Inferior parietal cortex (tissue), 1 donor: ENCODE results near the gene ACOXL.

Source experiments
- DNase-seq: peaks from one replicate; pipeline ENCODE4 v3.0.0-alpha.2; 2016; ENCODE audit errors: extremely low spot score

Gene ACOXL

DNA sequence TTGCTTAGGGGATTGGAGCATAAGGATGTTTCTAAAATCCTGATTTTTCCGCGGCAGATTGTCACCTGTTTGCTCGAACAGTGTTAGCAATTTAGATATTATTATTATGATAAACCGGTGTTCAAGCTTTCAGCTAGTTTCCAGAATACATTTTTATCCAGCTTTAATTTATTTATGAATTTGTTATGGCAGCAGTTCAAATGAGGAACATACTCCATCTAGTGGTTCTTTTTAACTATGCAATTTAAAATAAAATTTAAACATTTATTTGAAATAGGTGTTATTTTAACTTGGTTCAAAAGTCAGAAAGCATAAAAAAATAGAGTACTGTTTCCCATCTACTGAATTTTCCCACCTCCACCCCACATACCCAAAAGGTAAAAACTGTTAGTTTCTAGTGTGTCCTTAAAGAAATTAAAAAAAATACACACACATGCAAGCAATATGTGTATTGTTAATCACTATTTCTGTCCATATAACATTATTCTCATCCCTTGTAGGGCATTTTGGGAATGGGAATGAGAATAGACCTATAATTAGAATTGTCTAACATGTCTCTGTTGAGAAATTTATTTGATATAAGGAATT, 23.2 kb downstream of the ACOXL start:
- peak; percentile 14 for DNase-seq

DNA sequence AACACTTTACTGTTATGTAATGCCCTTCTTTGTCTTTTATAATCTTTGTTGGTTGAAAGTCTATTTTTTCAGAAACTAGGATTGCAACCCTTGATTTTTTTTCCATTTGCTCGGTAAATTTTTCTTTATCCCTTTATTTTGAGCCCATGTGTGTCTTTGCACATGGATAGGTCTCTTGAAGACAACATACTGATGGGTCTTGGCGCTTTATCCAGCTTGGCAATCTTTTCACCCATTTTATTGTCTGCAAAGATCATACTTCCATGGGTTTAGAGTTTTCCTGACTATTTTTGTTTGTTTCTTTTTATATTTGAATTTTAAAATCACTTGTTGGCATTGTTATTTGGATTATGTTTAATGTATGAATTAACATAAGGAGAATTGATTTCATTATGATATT, 27.0 kb downstream of the ACOXL start:
- no peak for DNase-seq

DNA sequence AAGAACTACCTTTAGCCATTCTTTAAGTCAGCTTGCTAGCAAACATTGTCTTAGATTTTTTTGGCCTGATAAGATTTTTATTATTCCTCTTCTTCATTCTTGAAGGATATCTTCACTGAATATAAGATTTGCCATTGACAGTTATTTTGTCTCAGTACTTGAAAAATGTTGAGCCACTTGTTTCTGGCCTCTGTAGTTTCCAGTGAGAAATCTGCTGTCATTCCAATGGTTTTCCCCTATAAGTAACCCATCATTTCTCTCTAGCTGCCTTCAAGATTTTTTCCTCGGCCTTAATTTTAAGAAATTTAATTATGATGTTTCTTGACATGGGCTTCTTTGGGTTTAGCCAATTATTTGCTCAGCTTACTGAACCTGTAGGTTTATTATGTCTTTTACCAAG, 32.6 kb downstream of the ACOXL start:
- DNase-seq: no peak

DNA sequence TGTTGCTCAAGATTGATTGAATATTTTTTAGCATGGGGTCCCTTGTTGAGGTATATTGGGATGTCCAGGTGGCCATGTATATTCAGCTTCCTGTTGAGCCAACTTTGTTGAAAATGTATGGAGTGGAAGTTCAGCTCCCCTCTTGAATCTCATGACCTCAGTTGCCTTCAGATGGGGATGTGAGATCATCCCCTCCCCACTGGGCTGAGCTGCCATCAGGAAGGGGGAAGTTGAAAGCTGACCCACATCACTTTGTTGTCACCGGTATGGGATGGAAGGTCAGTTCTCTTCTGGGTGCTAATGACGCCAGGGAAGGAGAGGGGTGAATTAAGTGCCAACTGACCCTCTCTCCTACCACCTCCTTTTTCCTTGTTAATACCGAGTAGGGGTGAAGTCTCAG, 33.9 kb downstream of the ACOXL start:
- DNase-seq: no peak

- no peak for DNase-seq
Observed at GRCh38 chr2:110768591-110768990, 36.2 kb downstream of the ACOXL start.

DNA sequence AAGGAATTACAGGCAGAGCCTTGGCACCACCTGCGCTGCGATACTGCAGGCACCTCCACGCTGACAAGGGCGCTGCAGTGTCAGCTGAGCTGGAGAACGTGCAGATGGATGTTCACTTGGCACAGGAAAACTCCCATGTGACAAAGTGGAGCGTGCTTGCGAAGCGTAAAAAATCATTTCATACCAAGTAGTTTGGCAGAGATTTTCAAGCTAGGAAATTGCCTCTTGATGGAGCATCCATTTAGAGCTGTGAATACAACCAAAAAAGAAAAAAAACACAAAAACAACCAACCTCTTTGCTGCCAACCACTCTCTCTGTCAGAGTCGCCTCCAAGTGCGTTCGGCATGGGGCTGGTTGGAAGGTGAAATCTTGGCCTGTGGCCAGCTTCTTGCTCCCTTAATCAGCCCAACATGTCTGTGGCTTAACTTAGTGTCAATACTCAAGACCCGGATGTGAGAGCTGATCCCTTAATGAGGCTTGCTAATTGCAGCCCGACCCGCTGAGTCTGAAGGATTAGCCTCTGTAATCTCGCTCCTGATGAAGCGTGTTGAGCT, 38.1 kb downstream of the ACOXL start:
- peak; percentile 6 for DNase-seq

GRCh38 chr2:110770959-110771431, 38.6 kb downstream of the ACOXL start:
- DNase-seq: no peak

- no peak for DNase-seq
Observed at GRCh38 chr2:110771547-110772382, 39.4 kb downstream of the ACOXL start.

DNA sequence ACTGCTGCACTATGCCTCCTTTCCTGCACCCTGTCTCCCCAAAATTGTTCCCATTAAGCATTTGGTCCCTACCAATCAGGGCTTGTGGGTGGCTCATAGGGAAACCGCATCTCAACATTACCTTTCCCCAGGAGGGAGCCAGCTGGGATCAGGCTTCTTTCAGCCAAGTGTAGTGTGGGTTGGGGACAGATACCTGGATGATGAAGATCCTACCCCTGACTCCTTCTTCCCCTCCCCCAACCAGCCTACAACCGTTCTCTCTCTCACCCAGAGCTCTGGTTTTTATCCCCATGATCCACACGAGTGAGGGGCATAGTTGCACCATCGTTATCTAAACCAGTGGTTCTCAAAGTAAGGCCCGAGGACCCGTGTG, 40.0 kb downstream of the ACOXL start:
- DNase-seq: no peak

GRCh38 chr2:110773401-110773921, 41.1 kb downstream of the ACOXL start:
- no peak for DNase-seq

DNA sequence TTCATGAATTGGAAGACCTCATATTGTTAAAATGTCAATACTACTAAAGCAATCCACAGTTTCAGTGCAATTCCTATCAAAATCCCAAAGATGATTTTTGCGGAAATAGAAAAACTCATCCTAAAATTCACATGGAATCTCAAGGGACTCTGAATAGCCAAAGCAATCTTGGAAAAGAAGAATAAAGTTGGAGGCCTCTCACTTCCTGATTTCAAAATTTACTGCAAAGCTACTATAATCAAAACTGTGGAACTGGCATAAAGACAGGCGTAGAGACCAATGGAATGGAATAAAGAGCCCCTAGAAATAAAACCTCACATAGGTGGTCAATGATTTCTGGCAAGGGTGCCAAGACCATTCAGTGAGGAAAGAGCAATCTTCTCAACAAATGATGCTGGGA, 42.3 kb downstream of the ACOXL start:
- no peak for DNase-seq

GRCh38 chr2:110777531-110778311, 45.3 kb downstream of the ACOXL start:
- DNase-seq: no peak

GRCh38 chr2:110780461-110780860, 48.1 kb downstream of the ACOXL start:
- no peak for DNase-seq

GRCh38 chr2:110783196-110783873, 51.0 kb downstream of the ACOXL start:
- DNase-seq: no peak

- DNase-seq: no peak
Observed at GRCh38 chr2:110784047-110784631, 51.8 kb downstream of the ACOXL start.

DNA sequence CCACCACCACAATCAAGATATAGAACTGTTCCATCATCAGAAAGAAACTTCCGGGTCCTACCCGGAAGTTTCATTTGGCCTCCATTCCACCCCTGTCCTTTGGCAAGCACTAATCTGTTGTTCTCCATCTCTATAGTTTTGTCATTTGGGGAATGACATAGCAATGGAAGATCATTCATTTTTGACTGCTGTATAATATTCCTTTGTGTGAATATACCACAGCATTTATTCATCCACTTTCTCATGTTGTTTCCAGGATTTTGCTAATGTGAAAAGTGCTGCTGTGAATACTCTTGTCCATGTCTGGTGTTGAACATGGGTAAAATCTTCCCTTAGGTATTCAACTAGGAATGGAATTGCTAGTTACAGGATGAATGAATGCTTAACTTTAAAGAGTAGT, 53.1 kb downstream of the ACOXL start:
- DNase-seq: no peak

DNA sequence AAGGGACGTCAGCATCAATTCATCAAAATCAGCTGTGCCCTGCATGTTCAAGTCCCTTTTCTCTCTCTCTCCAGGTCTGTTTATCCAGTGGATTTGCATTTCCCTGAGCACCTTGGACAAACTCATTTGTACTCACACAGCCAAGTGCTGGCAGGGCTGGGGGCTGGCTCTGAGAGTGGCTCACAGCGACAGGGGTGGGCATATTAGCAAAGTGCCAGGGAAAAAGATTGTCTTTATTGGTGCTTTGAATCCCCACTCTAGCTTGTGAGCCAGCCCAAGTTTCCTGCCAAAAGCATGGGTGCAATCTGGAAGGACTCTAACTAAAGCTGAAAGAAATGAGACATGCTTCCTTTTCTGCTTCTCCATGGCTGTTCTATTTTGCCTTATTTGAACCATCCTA, 56.6 kb downstream of the ACOXL start:
- DNase-seq: no peak

GRCh38 chr2:110789706-110790105, 57.3 kb downstream of the ACOXL start:
- DNase-seq: no peak

- no peak for DNase-seq
Observed at GRCh38 chr2:110790907-110791306, 58.5 kb downstream of the ACOXL start.

DNA sequence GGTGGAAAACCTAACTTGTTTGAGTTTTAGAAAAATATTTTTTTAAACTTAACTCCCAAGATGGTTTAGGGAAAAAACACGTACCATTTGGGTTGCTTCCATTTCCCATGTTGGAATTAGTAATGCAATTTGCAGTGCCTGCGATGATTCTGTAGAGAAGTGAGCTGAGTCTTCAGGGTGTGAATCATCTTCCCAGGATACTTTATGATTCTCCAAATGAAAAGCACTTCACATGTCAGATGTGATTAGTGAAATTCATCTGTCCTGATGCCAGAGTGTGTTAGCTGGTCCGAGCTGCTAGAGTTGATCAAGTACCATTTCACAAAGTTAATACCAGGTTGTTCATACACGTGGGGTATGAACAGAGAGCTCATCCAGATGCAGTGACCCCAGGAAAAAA, 59.1 kb downstream of the ACOXL start:
- no peak for DNase-seq

DNA sequence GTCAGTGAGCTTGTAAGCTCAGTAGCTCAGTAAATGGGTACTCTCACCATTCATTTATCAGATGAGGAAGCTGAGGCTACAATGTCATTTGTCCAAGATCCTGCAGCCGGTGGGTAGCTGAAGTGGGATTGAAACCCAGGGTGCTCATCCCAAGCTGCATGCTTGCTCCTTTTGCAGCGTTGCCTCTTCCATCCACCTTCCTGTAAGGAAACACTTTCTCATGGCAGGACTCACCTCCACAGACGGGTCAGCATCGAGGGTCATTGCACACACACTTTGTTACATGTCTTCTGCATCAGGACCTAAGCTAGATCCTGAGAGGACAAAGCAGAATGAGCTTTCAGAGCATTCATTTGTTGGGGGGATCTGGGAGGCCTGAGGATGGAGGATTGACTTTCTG, 60.7 kb downstream of the ACOXL start:
- no peak for DNase-seq
